Right lobe of liver (tissue), 4 donors: ENCODE results near the gene PLAAT4.

Source experiments
- CTCF ChIP-seq, 4 donors: fragments of 200-600 bp in 3 of 4; fragments of 450-650 bp in 1 of 4; IDR thresholded peaks; one replicate each; pipeline versions ENCODE4 v1.5.1 to v1.8.0; 2016 to 2022; ENCODE audit warnings: antibody characterized with exemption in 4 of 4, mild to moderate bottlenecking in 2 of 4
- POLR2A ChIP-seq: fragments of 450-650 bp; IDR thresholded peaks from one replicate; pipeline ENCODE4 v1.6.1; 2017; ENCODE audit warnings: antibody characterized with exemption, mild to moderate bottlenecking
- donor health status: DM: no; HTN: no; CAD: no.
- donor health status: DM: no; HTN: no; CAD: no.
- donor health status: DM: no; HTN: yes; CAD: no.

DNA sequence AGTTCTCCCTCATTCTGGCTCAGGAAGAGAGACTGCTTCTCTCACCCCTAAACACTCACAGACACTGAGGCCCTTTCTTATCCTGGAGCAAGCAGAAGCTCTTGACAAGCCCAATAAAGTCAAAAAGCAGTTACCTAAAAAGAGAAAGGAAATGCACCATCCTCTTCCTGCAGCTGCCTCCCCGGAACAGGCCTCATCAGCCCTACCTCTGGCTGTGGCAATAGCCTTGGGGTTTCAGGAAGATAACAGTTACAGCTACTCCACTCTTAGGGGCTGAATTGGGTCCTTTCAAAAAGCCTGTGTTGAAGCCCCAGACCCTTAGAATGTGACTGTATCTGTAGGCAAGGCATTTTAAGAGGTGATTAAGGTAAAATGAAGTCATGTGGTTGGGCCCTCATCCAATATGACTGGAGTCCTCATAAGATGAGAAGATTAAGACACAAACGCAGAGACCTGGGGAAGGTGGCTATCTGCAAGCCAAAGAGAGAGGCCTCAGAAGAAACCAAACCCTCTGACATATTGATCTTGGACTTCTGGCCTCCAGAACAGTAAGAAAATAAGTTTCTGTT is 34.3 kb upstream of the PLAAT4 start:
- TF ChIP-seq POLR2A (no peak), CTCF (IDR thresholded peaks at IDR 0.05) (no peak)
